A549 (cell line): Measurements from ENCODE around the gene PSMC3. TPM values are rescaled to one million over a fixed set of nuclear protein-coding genes. Genes with fewer than 3 reads are reported as not detected.

Experiments
- ATAC-seq, 2 experiments: fragments of 200-7000 bp in 1 of 2; fragments of >200 bp in 1 of 2; cut with Nextera tagmentation in 1 of 2; cut with Tn5 transposase in 1 of 2; 3 replicates each; pipeline versions ENCODE4 v1.8.0 to v1.9.1; 2018 to 2020; ENCODE audit warnings: mild to moderate bottlenecking in 1 of 2, moderate library complexity in 1 of 2
- CTCF ChIA-PET: fragments of 300-600 bp; sonication (Branson Sonifier 250); formaldehyde crosslinking; extraction: SDS; loops from one replicate; lab custom pipeline; 2021; ENCODE audit warnings: antibody characterized with exemption, inconsistent platforms; lab: Yijun Ruan, JAX
- POLR2A ChIA-PET: fragments of 350-600 bp; formaldehyde crosslinking; extraction: SDS; loops from one replicate; lab custom pipeline; 2021; ENCODE audit warnings: antibody characterized with exemption, inconsistent platforms; lab: Yijun Ruan, JAX
- DNase-seq, 2 experiments: peaks; one replicate each; pipeline versions ENCODE4 v3.0.0 to v3.0.0-alpha.2; 2011 to 2016; ENCODE audit warnings: low read depth in 1 of 2, low spot score in 1 of 2
- FAIRE-seq: peaks from 2 replicates; lab custom pipeline; 2011; peaks lifted over from hg19 to GRCh38; lab: Jason Lieb, UNC
- H3K27ac ChIP-seq, 2 experiments: fragments of >200 bp; sonication (Bioruptor Twin); formaldehyde crosslinking; 3 replicates each; pipeline ENCODE4 v1.5.1; 2016 to 2017
- H3K4me1 ChIP-seq: fragments of >200 bp; sonication (Bioruptor Twin); formaldehyde crosslinking; 3 replicates; pipeline ENCODE4 v1.6.1; 2016
- H3K4me2 ChIP-seq: fragments of >200 bp; sonication (Bioruptor Twin); formaldehyde crosslinking; 3 replicates; pipeline ENCODE4 v1.6.1; 2016
- H3K4me3 ChIP-seq: fragments of >200 bp; sonication (Bioruptor Twin); formaldehyde crosslinking; 3 replicates; pipeline ENCODE4 v1.5.1; 2016
- H3K9me3 ChIP-seq: fragments of >200 bp; sonication (Bioruptor Twin); formaldehyde crosslinking; 3 replicates; pipeline ENCODE4 v1.6.1; 2016
- CEBPB ChIP-seq, 2 experiments: fragments of >200 bp in 1 of 2; sonication (Bioruptor Twin) in 1 of 2; formaldehyde crosslinking in 1 of 2; IDR thresholded peaks; 2 replicates each; pipeline ENCODE4 v1.6.1; 2012 to 2016
- CHD2 ChIP-seq: fragments of 150-350 bp; IDR thresholded peaks from 2 replicates; pipeline ENCODE4 v1.6.1; 2014; ENCODE audit warnings: low read length; ENCODE audit not compliant: partially characterized antibody
- CHD4 ChIP-seq: fragments of 200-600 bp; sonication (generic); IDR thresholded peaks from 2 replicates; pipeline ENCODE4 v1.6.1; 2016; ENCODE audit warnings: antibody characterized with exemption, mild to moderate bottlenecking, borderline replicate concordance
- EHF ChIP-seq: fragments of 250-450 bp; sonication (Bioruptor Pico); IDR thresholded peaks from 2 replicates; pipeline ENCODE4 v1.5.0; 2020; ENCODE audit warnings: mild to moderate bottlenecking
- EP300 ChIP-seq, 2 experiments: fragments of >200 bp; sonication (Bioruptor Twin); formaldehyde crosslinking; IDR thresholded peaks; 2 replicates in 1 of 2; 3 replicates in 1 of 2; pipeline ENCODE4 v1.6.1; 2016 to 2017
- HDAC2 ChIP-seq: fragments of 200-600 bp; sonication (generic); IDR thresholded peaks from 2 replicates; pipeline ENCODE4 v1.6.1; 2016
- HES2 ChIP-seq: fragments of >200 bp; sonication (Bioruptor Twin); formaldehyde crosslinking; IDR thresholded peaks from 2 replicates; pipeline ENCODE4 v1.6.1; 2016
- HMGXB4 ChIP-seq: fragments of 250-450 bp; sonication (Bioruptor Pico); IDR thresholded peaks from 2 replicates; pipeline ENCODE4 v1.5.0; 2021; ENCODE audit warnings: mild to moderate bottlenecking, moderate library complexity, borderline replicate concordance
- HOXB13 ChIP-seq: fragments of 250-450 bp; sonication (Bioruptor Pico); IDR thresholded peaks from 2 replicates; pipeline ENCODE4 v1.5.0; 2020; ENCODE audit warnings: low read depth, mild to moderate bottlenecking, moderate library complexity
- JUN ChIP-seq, 2 experiments: fragments of >200 bp; sonication (Bioruptor Twin); formaldehyde crosslinking; IDR thresholded peaks; 2 replicates in 1 of 2; 3 replicates in 1 of 2; pipeline ENCODE4 v1.6.1; 2016 to 2017
- KDM5A ChIP-seq: fragments of 200-600 bp; sonication (generic); IDR thresholded peaks from 2 replicates; pipeline ENCODE4 v1.6.1; 2016; ENCODE audit warnings: antibody characterized with exemption, mild to moderate bottlenecking
- POLR2A ChIP-seq: IDR thresholded peaks from 2 replicates; pipeline ENCODE4 v1.6.1; 2012; ENCODE audit warnings: mild to moderate bottlenecking, low read length
- POLR2AphosphoS2 ChIP-seq: conservative IDR thresholded peaks from 2 replicates; pipeline ENCODE4 v1.6.1; 2012; ENCODE audit warnings: low read length, improper control_type of control experiment, inconsistent platforms
- RCOR1 ChIP-seq: fragments of 150-350 bp; IDR thresholded peaks from 2 replicates; pipeline ENCODE4 v1.6.1; 2014; ENCODE audit warnings: antibody characterized with exemption, low read length, low read depth
- RFX5 ChIP-seq: fragments of 450-650 bp; IDR thresholded peaks from 2 replicates; pipeline ENCODE4 v1.7.1; 2014; ENCODE audit warnings: antibody characterized with exemption, mild to moderate bottlenecking, moderate library complexity
- RNF2 ChIP-seq: fragments of 200-600 bp; sonication (generic); IDR thresholded peaks from 2 replicates; pipeline ENCODE4 v1.6.1; 2016; ENCODE audit warnings: low read depth, mild to moderate bottlenecking, antibody characterized with exemption, moderate library complexity, borderline replicate concordance
- SMC3 ChIP-seq: fragments of >200 bp; sonication (Bioruptor Twin); formaldehyde crosslinking; IDR thresholded peaks from 3 replicates; pipeline ENCODE4 v1.6.1; 2018; ENCODE audit warnings: inconsistent platforms
- TFCP2L1 ChIP-seq: fragments of 250-450 bp; sonication (Bioruptor Pico); IDR thresholded peaks from 2 replicates; pipeline ENCODE4 v1.5.0; 2021; ENCODE audit warnings: mild to moderate bottlenecking
- ZC3H11A ChIP-seq: fragments of 450-650 bp; IDR thresholded peaks from 2 replicates; pipeline ENCODE4 v1.6.1; 2014; ENCODE audit warnings: antibody characterized with exemption, mild to moderate bottlenecking
- ZFP36 ChIP-seq: fragments of 450-650 bp; IDR thresholded peaks from 2 replicates; pipeline ENCODE4 v1.6.1; 2014; ENCODE audit warnings: borderline replicate concordance; ENCODE audit not compliant: partially characterized antibody
- ZNF302 ChIP-seq: fragments of 250-450 bp; sonication (Bioruptor Pico); IDR thresholded peaks from 2 replicates; pipeline ENCODE4 v1.9.0; 2021; ENCODE audit warnings: inconsistent platforms, mild to moderate bottlenecking, moderate library complexity
- WGBS: methylation state at CpG from one replicate; pipeline ENCODE4 v1.1.6; 2017; ENCODE audit errors: missing lambda C conversion rate; 5-methylcytosine and 5-hydroxymethylcytosine counted together
- polyA plus RNA-seq, 4 experiments: library from polyadenylated mRNA; depleted of rRNA in 3 of 4; stranded (reverse); fragments of >200 nt; fragmentation: RNase III in 1 of 4; extraction: RNeasy Plus Mini Kit Qiagen cat#74134 plus additional on column Dnase treatment in 1 of 4; gene quantifications; 2 replicates in 3 of 4; 3 replicates in 1 of 4; pipeline ENCODE4 v1.2.3, GENCODE V29; 2011 to 2017
- TF ChIP-seq, protein P1 (sequence below): fragments of >200 bp; sonication (Bioruptor Twin); formaldehyde crosslinking; IDR thresholded peaks from 3 replicates; pipeline ENCODE4 v1.5.1; 2016
- TF ChIP-seq, protein P2 (sequence below): IDR thresholded peaks from 2 replicates; pipeline ENCODE4 v1.6.1; 2012; ENCODE audit warnings: low read depth, borderline replicate concordance
- TF ChIP-seq, protein P3 (sequence below): fragments of 450-650 bp; IDR thresholded peaks from 2 replicates; pipeline ENCODE4 v1.6.1; 2014; ENCODE audit warnings: antibody characterized with exemption

PSMC3 gene
- polyA plus RNA-seq, 2 of the 4 experiments (the other 2 are of a cell fraction) = 283 to 383 TPM

GRCh38 chr11:47393163-47394049, 32.8 kb downstream of the PSMC3 start:
- ChIA-PET POLR2A (no interaction called here), CTCF (interaction anchor here (0.6 to 10.2 kb wide), 7 partner anchors 15 to 460 kb away, joined by 3 to 133 read pairs (median 5); partner anchors contain the start of gene SPI1)
- Histone ChIP-seq H3K4me3 (no peak overlapping the region), H3K4me1 (no peaks in the 10 kb centered on the region), H3K9me3 (no peaks in the 10 kb centered on the region), H3K4me2 (no peak overlapping the region), H3K27ac (0 out of 6 replicates have a peak overlapping the region, but pooled peaks of 1 of the 2 experiments have one; percentile 36)
- peak in 1 of 2 experiments; percentile 24; a peak in 2 of 6 replicates for ATAC-seq
- no peak for DNase-seq
- no peak for FAIRE-seq
- 82% methylated on average over 17 of the region's 20 CpGs for WGBS
- TF ChIP-seq JUN (IDR thresholded peaks at IDR 0.05) = no peak
- no peak for TF ChIP-seq ZFP36
- no peak for TF ChIP-seq RNF2
- TF ChIP-seq CHD4 = no peak
- TF ChIP-seq HOXB13 (CRISPR knock-in tag) = no peak
- TF ChIP-seq RFX5 = no peak
- TF ChIP-seq POLR2AphosphoS2 = no peak
- no peak for TF ChIP-seq KDM5A

DNA sequence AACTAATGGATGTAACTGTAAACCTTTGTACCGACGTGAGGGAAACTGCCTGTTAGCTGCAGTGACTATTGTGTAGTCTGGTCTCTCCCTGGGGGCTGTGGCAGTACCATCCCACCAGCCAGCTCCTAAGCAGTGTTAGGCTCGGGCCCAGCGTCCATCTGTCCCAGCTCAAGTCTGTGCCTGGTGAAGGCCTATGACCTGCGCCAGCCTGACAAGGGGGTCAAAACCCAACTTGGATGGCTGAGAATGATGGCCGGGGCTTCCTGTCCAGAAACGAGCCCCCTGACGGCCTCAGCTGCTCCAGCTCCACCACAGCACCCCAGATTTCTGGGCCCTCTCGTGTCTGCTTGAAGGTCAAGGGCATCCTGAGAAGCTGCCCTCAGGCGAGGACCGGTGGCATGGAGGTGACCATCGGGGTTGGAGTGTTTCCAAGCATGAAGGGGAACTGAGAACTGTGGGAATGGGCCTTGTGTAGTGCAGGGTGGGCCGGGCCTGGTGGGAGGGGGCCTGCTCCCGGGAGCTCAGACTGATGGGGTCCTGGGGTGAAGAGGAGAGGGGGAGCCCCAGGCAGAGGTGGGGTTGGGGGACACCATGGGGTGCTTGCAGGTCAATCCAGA, 33.6 kb downstream of the PSMC3 start:
- Histone ChIP-seq H3K4me3 (no peak overlapping the region), H3K4me2 (no peak overlapping the region), H3K9me3 (no peaks in the 10 kb centered on the region), H3K4me1 (no peaks in the 10 kb centered on the region), H3K27ac (no peak overlapping the region)
- TF ChIP-seq TFCP2L1 (CRISPR knock-in tag) = no peak
- TF ChIP-seq HES2 = no peak
- no peak for TF ChIP-seq RCOR1
- TF ChIP-seq HMGXB4 (CRISPR knock-in tag) = no peak
- TF ChIP-seq POLR2A = no peak
- no peak for TF ChIP-seq CHD2
- no peak for TF ChIP-seq CEBPB (IDR thresholded peaks at IDR 0.05)
- no peak for TF ChIP-seq ZC3H11A
- no peak for TF ChIP-seq KDM5A
- no peak for TF ChIP-seq EHF (CRISPR knock-in tag)
- TF ChIP-seq, protein P1, sequence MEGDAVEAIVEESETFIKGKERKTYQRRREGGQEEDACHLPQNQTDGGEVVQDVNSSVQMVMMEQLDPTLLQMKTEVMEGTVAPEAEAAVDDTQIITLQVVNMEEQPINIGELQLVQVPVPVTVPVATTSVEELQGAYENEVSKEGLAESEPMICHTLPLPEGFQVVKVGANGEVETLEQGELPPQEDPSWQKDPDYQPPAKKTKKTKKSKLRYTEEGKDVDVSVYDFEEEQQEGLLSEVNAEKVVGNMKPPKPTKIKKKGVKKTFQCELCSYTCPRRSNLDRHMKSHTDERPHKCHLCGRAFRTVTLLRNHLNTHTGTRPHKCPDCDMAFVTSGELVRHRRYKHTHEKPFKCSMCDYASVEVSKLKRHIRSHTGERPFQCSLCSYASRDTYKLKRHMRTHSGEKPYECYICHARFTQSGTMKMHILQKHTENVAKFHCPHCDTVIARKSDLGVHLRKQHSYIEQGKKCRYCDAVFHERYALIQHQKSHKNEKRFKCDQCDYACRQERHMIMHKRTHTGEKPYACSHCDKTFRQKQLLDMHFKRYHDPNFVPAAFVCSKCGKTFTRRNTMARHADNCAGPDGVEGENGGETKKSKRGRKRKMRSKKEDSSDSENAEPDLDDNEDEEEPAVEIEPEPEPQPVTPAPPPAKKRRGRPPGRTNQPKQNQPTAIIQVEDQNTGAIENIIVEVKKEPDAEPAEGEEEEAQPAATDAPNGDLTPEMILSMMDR = no peak
- no peak for TF ChIP-seq HDAC2
- no peak for TF ChIP-seq HOXB13 (CRISPR knock-in tag)
- TF ChIP-seq, protein P2, sequence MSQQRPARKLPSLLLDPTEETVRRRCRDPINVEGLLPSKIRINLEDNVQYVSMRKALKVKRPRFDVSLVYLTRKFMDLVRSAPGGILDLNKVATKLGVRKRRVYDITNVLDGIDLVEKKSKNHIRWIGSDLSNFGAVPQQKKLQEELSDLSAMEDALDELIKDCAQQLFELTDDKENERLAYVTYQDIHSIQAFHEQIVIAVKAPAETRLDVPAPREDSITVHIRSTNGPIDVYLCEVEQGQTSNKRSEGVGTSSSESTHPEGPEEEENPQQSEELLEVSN = no peak
- TF ChIP-seq, protein P3, sequence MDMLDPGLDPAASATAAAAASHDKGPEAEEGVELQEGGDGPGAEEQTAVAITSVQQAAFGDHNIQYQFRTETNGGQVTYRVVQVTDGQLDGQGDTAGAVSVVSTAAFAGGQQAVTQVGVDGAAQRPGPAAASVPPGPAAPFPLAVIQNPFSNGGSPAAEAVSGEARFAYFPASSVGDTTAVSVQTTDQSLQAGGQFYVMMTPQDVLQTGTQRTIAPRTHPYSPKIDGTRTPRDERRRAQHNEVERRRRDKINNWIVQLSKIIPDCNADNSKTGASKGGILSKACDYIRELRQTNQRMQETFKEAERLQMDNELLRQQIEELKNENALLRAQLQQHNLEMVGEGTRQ = no peak
- no peak for TF ChIP-seq SMC3
- TF ChIP-seq RFX5 = no peak
- no peak for TF ChIP-seq EP300 (IDR thresholded peaks at IDR 0.05)
- TF ChIP-seq ZFP36 = no peak
- no peak for TF ChIP-seq ZNF302
- no peak for FAIRE-seq
- no peak for ATAC-seq
- CTCF ChIA-PET = interaction anchor here (0.7 to 10.2 kb wide), 9 partner anchors 14 to 538 kb away, joined by 3 to 133 read pairs (median 5); partner anchors contain the start of gene SPI1
- POLR2A ChIA-PET = no interaction called here
- no peak for DNase-seq
- WGBS = 80% methylated on average over 8 of the region's 14 CpGs
